Kidney epithelial cell (primary cell): Measurements from ENCODE around the gene RNASE12. TPM values are rescaled to one million over a fixed set of nuclear protein-coding genes. Genes with fewer than 3 reads are reported as not detected.
"Not testable (repeated sequence)": the region's sequence is repeated elsewhere in the genome, so short reads cannot be mapped to it uniquely, and the experiment has no call there.

Experiments
- DNase-seq: peaks from one replicate; pipeline ENCODE4 v3.0.0-alpha.2; 2010; ENCODE audit warnings: low read depth
- H3K27me3 ChIP-seq: 2 replicates; pipeline ENCODE4 v1.6.0; 2011; ENCODE audit warnings: low read length; ENCODE audit not compliant: control insufficient read depth, insufficient read depth
- H3K36me3 ChIP-seq: 2 replicates; pipeline ENCODE4 v1.5.1; 2011; ENCODE audit warnings: low read length; ENCODE audit not compliant: control insufficient read depth, insufficient read depth
- H3K4me3 ChIP-seq: 2 replicates; pipeline ENCODE4 v1.5.1; 2011; ENCODE audit warnings: low read depth, mild to moderate bottlenecking, control low read depth, low read length
- total RNA-seq: library from RNA; depleted of rRNA; stranded (reverse); fragments of >200 nt; gene quantifications from 2 replicates; pipeline ENCODE4 v1.2.3, GENCODE V29; 2015
- TF ChIP-seq, protein P1 (sequence below): IDR thresholded peaks from 2 replicates; pipeline ENCODE4 v1.5.1; 2011; ENCODE audit warnings: mild to moderate bottlenecking, moderate library complexity, low read length, control low read depth, inconsistent platforms; ENCODE audit not compliant: insufficient read depth, poor library complexity, severe bottlenecking

Gene RNASE12
- total RNA-seq, 1 donor from 2014 or later: not detected

DNA sequence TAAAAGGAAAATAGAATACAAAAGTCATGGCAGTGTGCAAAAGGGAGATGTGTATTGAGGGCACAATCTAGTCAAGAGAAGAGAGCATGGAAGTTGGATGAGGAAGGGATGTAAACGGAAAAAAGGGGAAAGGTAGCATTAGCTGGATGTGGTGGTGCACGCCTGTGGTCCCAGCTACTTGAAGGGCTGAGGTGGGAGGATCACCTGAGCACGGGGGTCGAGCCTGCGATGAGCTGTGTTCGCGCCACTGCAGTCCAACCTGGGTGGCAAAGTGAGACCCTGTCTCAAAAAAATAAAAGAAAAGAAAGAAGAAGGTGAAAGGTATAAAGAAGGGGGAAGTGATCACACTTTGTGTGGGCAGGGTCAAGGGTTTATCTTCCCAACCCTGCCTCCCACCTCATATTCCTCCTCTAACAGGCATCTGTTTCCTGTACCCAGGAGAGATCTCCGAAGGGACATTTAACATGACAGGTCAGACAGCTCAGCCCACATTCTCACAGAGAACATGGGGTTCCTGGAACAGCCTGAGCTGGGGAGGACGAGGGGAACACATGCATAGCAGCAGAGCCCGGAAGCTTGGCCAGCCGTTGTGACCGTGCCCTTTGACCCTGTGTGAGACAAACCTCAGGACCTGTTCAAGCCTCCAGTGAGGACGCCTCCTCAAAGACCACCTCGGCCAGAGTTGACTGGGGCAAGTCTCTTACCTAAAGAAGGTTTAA lies 12.2 kb downstream of the RNASE12 start:
- H3K4me3 ChIP-seq: no peak overlapping the region
- TF ChIP-seq, protein P1, sequence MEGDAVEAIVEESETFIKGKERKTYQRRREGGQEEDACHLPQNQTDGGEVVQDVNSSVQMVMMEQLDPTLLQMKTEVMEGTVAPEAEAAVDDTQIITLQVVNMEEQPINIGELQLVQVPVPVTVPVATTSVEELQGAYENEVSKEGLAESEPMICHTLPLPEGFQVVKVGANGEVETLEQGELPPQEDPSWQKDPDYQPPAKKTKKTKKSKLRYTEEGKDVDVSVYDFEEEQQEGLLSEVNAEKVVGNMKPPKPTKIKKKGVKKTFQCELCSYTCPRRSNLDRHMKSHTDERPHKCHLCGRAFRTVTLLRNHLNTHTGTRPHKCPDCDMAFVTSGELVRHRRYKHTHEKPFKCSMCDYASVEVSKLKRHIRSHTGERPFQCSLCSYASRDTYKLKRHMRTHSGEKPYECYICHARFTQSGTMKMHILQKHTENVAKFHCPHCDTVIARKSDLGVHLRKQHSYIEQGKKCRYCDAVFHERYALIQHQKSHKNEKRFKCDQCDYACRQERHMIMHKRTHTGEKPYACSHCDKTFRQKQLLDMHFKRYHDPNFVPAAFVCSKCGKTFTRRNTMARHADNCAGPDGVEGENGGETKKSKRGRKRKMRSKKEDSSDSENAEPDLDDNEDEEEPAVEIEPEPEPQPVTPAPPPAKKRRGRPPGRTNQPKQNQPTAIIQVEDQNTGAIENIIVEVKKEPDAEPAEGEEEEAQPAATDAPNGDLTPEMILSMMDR: no peak
- no peaks in the 10 kb centered on the region for H3K36me3 ChIP-seq
- no peak for DNase-seq
- H3K27me3 ChIP-seq: no peaks in the 10 kb centered on the region

DNA sequence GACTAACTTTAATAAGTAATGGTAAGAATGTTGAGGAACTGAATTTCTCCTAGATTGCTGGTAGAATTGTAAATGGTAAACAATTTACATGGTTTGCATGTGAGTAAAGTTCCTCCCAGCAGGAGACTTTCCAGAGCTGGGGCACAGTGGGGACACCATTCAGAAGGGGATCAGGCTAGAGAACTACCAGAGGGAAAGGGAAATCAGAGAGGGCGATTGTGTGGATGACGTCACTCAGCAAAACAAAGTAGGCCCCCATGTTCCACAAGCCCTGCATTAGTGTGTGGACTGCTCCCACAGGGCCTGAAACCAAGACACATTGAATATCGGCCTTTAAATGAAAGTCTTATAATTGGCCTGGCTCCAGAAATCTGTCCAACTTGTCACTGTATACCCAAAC lies 12.9 kb downstream of the RNASE12 start:
- TF ChIP-seq, protein P1: no peak
- Histone ChIP-seq H3K27me3 (no peaks in the 10 kb centered on the region), H3K4me3 (no peak overlapping the region), H3K36me3 (no peaks in the 10 kb centered on the region)
- no peak for DNase-seq

DNA sequence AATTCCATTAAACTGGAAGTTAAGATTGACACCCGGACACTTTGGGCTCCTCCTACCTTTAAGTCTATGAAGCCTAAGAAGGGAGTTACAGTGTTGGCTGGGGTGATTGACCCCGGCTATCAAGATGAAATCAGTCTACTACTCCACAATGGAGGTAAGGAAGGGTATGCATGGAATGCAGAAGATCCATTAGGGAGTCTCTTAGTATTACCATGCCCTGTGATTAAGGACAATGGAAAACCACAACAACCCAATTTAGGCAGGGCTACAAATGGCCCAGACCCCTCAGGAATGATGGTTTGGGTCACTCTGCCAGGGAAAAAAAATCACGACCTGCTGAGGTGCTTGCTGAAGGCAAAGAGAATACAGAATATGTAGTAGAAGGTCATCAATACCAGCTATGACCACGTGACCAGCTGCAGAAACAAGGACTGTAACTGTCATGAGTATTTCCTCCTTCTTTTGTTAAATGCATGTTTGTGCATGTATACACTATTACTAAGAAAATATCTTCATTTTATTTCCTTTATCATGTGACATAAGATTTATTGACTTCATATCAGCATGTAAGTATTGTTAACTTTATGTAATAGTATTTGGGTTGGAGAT lies 18.7 kb downstream of the RNASE12 start:
- H3K36me3 ChIP-seq, H3K4me3 ChIP-seq, H3K27me3 ChIP-seq, DNase-seq: not testable (repeated sequence)

DNA sequence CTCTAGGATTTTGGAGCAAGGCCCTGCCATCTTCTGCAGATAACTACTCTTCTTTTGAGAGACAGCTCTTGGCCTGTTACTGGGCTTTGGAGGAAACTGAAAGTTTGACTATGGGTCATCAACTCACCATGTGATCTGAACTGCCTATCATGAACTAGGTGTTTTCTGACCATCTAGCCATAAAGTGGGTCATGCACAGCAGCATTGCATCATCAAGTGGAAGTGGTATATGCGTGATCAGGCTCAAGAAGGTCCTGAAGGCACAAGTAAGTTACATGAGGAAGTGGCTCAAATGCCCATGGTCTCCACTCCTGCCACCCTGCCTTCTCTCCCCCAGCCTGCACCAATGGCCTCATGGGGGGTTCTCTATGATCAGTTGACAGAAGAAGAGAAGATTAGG lies 20.5 kb downstream of the RNASE12 start:
- not testable (repeated sequence) for DNase-seq, H3K27me3 ChIP-seq, H3K36me3 ChIP-seq, H3K4me3 ChIP-seq

DNA sequence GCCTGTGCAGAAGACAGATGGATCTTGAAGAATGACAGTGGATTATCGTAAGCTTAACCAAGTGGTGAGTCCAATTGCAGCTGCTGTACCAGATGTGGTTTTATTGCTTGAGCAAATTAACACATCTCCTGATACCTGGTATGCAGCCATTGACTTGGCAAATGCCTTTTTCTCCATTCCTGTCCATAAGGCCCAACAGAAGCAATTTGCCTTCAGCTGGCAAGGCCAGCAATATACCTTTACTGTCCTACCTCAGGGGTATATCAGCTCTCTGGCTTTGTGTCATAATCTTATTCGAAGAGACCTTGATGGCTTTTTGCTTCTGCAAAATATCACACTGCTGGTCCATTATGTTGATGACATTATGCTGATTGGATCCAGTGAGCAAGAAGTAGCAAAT lies 21.3 kb downstream of the RNASE12 start:
- DNase-seq, H3K4me3 ChIP-seq, H3K27me3 ChIP-seq, H3K36me3 ChIP-seq: not testable (repeated sequence)

DNA sequence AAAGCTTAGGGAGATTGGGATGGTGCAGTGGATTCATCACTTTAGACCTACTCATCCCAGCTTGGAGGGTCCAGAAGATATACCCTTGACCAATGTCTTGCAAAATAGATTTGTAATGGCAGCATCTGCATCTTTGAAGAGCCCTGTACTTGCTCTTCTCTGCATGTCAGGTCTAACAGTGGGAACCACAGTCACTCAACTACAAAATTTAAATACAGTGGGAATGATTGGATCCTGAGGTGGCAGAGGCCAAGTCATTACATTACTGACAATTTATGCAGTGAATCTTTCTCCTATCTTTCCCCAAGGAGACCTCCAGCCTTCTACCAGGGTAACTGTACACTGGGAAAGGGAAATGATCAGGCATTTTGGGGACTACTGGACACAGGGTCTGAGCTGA lies 22.1 kb downstream of the RNASE12 start:
- no peak for DNase-seq
- TF ChIP-seq, protein P1: no peak
- Histone ChIP-seq H3K36me3 (no peaks in the 10 kb centered on the region), H3K27me3 (no peaks in the 10 kb centered on the region), H3K4me3 (no peak overlapping the region)

DNA sequence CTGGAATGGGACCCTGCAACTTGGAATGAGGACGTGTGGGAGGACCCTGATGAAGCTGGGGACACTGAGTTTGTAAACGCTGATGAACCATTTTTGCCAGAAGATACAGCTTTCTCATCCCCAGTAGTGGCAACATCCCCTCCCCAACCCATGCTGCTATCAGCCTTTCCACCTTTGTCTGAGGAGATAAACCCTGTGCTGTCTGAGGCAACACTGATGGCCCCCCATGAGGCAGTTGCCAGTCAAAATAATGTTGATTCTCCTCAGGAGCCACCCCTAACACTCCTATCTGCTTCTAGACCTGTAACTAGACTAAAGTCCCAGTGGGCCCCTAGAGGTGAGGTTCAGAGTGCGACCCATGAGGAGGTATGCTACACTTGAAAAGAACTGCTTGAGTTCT lies 22.8 kb downstream of the RNASE12 start:
- Histone ChIP-seq H3K36me3 (no peaks in the 10 kb centered on the region), H3K27me3 (no peaks in the 10 kb centered on the region), H3K4me3 (no peak overlapping the region)
- DNase-seq: no peak
- TF ChIP-seq, protein P1: no peak

DNA sequence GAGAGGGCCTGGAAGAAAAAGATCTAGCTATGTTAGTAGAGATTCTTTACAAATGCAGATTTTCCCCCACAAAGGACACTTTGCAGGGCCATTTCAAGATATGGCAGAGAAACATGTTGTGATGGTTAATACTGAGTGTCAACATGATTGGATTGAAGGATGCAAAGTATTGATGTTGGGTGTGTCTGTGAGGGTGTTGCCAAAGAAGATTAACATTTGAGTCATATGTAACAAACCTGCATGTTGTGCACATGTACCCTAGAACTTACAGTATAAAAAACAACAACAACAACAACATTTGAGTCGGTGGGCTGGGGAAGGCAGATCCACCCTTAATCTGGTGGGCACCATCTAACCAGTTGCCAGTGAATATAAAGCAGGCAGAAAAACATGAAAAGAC lies 24.0 kb downstream of the RNASE12 start:
- DNase-seq, H3K36me3 ChIP-seq, H3K4me3 ChIP-seq, H3K27me3 ChIP-seq: not testable (repeated sequence)
